ENCODE data around the gene TMEM250.

TMEM250 gene

GRCh38 chr9:136095070-136096058, 23.3 kb downstream of the TMEM250 start, which contains the start of gene NACC2:
Gene NACC2, minus strand, starts transcription at chr9:136095289. Its CDS starts 44,768 bp downstream, at chr9:136050521.
- DNase-seq (ENCODE audit: low read depth in 2 of 2): peak in 1 of 2 donors; percentile 34

GRCh38 chr9:136093995-136094881, 24.4 kb downstream of the TMEM250 start:
- DNase-seq (ENCODE audit: low read depth in 2 of 2): peak in 1 of 2 donors; percentile 66

- DNase-seq (ENCODE audit: low read depth in 2 of 2): no peak
These were observed 25.2 kb downstream of the TMEM250 start for GRCh38 chr9:136093346-136093986.

DNA sequence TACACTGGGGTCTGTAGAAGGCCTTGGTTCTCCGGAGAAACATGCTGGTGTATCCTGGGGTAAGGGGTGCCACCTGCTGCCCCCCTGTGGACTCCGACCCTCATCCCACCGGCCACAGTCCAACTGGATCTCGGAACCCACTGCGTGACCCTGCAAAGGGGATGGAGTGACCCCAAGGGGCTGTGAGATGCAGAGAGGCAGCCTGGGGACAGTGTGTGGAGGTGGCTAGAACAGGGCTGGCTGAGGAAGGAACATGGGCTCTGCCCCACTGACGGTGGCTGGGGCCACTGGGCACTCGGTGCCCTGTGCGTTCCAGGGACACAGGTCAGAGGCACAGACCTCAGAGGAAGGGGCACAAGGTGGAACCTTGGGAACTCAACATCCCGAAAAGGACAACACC, 25.9 kb downstream of the TMEM250 start:
- DNase-seq (ENCODE audit: low read depth in 2 of 2): no peak

GRCh38 chr9:136092353-136092650, 26.4 kb downstream of the TMEM250 start:
- no peak for DNase-seq (ENCODE audit: low read depth in 2 of 2)

DNA sequence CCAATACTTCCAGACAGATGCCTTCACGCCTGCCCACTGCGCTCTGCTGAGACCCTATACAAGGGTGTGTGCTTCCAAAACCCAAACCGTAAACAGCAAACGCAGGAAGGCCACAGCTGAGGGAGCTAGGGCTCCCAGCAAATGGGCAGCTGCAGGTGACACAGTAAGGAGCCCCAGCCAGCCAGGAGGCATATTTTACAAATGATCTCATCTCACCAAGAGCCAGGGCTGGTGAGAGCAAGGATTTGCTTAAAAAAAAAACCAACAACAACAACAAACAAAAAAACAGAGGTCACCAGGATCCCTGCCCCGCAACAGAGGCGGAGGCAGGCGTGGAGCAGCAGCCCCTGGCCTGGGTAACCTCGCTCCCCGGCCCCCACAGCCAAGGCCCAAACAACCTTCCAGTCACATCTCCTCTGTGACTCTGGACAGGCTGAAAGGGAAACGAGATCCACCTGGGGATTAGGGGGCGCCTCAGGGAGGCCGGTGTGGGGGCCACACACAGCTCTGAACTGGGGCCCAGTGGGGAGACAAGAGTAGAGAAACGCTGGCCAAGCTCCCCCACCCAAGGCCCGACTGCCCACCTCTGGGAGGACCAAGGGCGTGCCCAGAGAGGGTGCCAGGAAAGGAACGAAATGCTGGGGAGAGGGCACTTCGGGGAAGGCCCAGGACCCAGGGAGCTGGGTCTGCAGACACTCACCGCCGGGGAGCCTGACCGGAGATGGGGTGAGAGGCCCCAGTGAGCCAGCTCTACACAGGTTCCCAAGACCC, 26.9 kb downstream of the TMEM250 start:
- DNase-seq (ENCODE audit: low read depth in 2 of 2): no peak

GRCh38 chr9:136090768-136091581, 27.7 kb downstream of the TMEM250 start:
- DNase-seq (ENCODE audit: low read depth in 2 of 2): no peak

- DNase-seq (ENCODE audit: low read depth in 2 of 2): no peak
These were observed 28.5 kb downstream of the TMEM250 start for GRCh38 chr9:136090056-136090735.

DNA sequence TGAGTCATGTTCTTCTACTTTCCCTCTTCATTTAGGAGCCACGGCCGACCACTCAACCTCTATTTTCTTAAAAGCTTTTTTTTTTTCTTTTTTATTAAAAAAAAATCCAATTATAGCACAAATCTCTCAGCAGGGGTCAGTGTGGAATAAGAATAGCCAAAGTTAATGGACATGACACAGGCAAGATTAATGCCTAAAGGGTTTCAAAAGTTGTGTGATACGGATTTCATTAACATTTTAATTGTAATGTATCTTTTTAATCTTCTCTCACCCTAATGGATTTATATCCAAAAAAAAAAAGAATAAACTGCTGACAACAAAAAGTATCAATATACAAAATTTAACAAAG, 29.0 kb downstream of the TMEM250 start:
- DNase-seq (ENCODE audit: low read depth in 2 of 2): no peak

- no peak for DNase-seq (ENCODE audit: low read depth in 2 of 2)
These were observed 29.6 kb downstream of the TMEM250 start for GRCh38 chr9:136088939-136089696.

DNA sequence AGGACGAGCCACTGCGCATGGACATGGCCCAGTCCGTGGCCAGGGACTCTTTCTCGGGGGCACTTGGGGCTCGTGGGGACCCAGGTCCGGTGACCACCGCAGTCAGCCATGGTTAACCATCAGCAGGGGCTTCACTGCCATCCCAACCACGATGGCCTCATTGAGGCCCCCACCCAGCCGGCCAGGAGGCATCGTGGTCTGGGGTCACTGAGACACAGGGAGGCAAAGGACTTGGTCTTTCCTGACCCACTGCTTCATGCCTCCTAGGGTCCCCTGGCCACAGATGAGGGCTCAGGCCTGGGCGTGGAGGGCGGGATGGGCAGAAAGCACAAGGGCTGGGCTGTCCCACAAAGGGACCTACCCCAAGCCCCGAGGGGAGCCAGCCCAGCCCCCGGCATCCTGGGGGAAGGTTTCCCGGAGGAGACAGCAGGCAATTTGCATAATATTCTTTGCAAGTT, 30.2 kb downstream of the TMEM250 start:
- DNase-seq (ENCODE audit: low read depth in 2 of 2): no peak

GRCh38 chr9:136087741-136088480, 30.8 kb downstream of the TMEM250 start:
- DNase-seq (ENCODE audit: low read depth in 2 of 2): no peak

GRCh38 chr9:136086951-136087740, 31.5 kb downstream of the TMEM250 start:
- DNase-seq (ENCODE audit: low read depth in 2 of 2): no peak

DNA sequence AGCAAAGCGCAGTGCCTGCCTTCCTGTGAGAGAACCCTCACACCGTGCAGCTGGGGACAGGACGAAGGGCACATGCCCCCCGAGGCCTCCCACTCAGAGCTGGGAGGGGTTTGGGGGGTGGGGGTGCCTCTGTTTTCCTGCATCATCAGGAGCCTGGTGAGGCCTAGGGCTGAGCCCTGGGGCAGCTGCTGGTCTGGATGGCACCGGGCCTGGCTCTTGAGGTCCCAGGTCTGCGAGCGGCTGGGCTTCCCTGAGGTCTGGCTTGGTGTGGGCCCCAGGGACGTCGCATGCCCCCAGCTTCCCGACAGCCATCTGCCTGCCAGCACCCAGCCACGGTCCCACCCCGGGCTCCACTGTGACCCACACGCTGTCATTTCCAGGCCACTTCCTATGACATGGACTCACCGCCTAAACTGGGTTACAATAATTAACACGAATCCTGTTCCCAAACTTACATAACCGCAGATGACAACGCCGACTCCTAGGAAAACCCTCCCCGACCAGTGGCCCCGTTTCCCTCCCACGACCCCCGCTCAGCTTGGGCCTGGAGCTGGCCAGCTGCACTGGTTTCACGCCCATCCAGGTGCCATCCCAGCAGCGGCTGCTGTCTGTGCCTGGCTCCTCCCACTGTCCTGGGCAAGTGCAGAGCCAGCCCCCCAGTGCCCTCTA, 32.3 kb downstream of the TMEM250 start:
- DNase-seq (ENCODE audit: low read depth in 2 of 2): no peak

DNA sequence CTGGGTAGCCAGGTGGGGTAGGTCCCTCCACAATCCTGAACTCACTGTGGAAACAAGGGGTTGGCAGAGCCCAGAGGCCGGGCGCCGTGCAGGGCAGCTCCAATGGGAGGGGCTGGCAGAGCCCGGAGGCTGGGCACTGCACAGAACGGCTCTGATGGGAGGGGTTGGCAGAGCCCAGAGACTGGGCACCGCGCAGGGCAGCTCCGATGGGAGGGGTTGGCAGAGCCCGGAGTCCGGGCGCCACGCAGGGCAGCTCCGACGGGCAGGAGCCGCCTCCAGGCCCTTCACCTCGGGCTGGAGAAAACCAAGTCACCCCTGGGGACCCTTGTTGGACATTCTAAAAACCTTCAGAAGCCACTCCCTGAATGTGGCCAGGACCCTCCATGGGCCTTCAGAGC, 32.9 kb downstream of the TMEM250 start:
- DNase-seq (ENCODE audit: low read depth in 2 of 2): no peak

DNA sequence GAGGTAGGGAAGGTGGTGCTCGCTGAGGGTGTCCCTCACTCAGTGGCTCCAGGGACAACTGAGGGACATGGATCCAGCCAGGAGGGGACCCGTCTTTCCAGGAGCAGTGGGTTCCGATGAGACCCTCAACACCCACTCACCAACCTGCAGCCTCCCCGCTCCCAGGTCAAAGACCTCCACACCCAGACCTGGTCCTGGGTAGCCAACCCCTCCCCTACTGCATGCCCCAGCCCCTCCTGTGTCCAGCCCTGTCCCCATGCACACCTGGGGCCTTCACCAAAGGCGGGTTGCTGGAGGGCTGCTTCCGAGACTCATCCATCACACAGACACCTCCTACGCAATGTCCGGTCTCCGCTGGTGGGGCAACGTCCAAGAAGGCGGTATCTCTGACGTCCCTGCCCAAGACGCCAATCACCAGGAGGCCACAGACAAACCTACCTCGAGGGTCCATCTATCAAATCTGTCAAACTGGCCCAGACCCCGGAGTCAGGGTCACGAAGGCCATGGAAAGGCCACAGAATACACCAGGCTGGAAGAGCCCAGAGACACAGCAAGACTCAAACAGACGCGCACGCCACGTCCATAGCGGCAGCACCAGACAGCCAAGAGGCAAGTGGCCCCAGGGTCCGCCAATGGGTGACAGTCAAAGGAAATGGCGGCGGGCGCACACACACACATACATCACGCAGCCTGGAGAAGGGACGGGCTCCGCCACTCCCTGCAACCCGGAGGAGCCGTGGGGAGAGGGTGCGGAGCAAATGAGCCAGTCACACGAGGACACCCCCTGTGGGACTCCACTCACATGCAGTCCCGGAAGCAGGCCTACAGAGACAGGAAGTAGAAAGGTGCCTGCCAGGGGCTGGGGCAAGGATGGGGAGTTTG, 34.4 kb downstream of the TMEM250 start:
- DNase-seq (ENCODE audit: low read depth in 2 of 2): no peak

Measured in stimulated activated CD8-positive, alpha-beta memory T cell treated with anti-CD3 and anti-CD28 coated beads, Interleukin-7, amount 100 ng/mL, for 4 hours (primary cell).